ENCODE results near the gene ZNF205. TPM values are rescaled to one million over a fixed set of nuclear protein-coding genes. Genes with fewer than 3 reads are reported as not detected.

The ZNF205 gene
- total and polyA plus RNA-seq, 9 of the 15 experiments (the other 6 are each of a cell fraction or from before 2014, with no cell fraction given): 2.4 to 11.8 (median 5.1) TPM; not detected in 2

DNA sequence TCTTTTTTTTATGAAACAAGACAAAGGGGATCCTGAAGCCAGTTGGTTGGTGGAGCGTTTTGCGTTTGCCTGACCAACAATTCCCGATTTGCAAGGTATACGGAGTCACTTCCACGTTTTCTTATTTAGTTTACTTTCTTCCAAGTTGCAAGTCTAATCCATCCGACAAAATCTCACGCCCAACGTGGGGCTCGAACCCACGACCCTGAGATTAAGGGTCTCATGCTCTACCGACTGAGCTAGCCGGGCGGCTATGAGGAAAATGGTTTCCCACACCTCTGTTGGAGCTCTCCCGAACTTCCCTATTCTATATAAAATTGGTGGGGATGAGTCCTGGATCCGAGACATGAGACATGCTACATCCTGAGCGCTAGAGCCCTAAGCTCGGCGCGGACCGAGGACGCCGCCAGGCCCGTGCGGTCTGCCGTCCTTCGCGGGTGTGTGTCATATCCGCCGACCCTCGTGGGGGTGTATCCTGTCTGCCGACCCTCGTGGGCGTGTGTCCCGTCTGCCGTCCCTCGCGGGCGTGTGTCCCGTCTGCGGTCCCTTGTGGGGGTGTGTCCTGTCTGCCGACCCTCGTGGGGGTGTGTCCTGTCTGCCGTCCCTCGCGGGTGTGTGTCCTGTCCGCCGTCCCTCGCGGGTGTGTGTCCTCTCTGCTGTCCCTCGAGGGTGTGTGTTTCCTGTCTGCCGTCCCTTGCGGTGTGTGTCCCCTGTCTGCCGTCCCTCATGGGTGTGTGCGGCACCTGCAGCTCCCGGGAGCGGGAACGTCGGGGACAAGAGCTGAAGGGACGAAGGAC, 45.0 kb downstream of the ZNF205 start:
- 0 out of 2 replicates have a peak, but pooled peaks cover 2% of the 10 kb centered on the region for H4K20me1 ChIP-seq (replicated peaks; ENCODE audit: control insufficient read depth, insufficient read depth, low read length)
- peak overlapping the region; percentile 65 for H3K27ac ChIP-seq (ENCODE audit: extremely low read depth, low read depth, low read length)
- ChIA-PET POLR2A (interaction anchor here (0.6 to 1.5 kb wide), 8 partner anchors 10 to 130 kb away, joined by 3 to 5 read pairs (median 4); partner anchors contain the start of gene ZNF213), CTCF (ENCODE audit: low intra/inter-chr PET ratio) (no interaction called here)
- H3K27me3 ChIP-seq (ENCODE audit: control insufficient read depth in 2 of 2, insufficient read depth in 2 of 2, low read length in 2 of 2): no peaks in the 10 kb centered on the region
- in situ Hi-C loops (cut with MboI): no loop called here
- no peaks in the 10 kb centered on the region for H3K9me3 ChIP-seq (replicated peaks; ENCODE audit: control insufficient read depth, insufficient read depth, low read depth, low read length)
- FAIRE-seq (peak; percentile 95), DNase-seq (ENCODE audit: extremely low read depth in 1 of 4, low spot score in 3 of 4) (peak; percentile 47 to 94 (median 62)), ATAC-seq (peak; percentile 43)
- peak overlapping the region; percentile 91 for H3K4me2 ChIP-seq (ENCODE audit: insufficient read depth, low read length)
- H3K36me3 ChIP-seq (ENCODE audit: control insufficient read depth, insufficient read depth, low read length): no peaks in the 10 kb centered on the region
- BruUV-seq (replicated peaks): TSS peak; percentile 99
- H3K9me1 ChIP-seq (ENCODE audit: control insufficient read depth, insufficient read depth, low read length): no peaks in the 10 kb centered on the region
- H2AFZ ChIP-seq (ENCODE audit: low read depth, low read length): peak overlapping the region; percentile 89
- H3K9ac ChIP-seq (ENCODE audit: insufficient read depth in 1 of 2, low read depth in 2 of 2, low read length in 2 of 2): peak overlapping the region; percentile 68 to 92
- H3K79me2 ChIP-seq (ENCODE audit: control insufficient read depth, insufficient read depth, low read length): no peaks in the 10 kb centered on the region
- under 1% methylated on average over 57 of the region's 59 CpGs for WGBS (ENCODE audit: insufficient coverage, low coverage, missing lambda C conversion rate)
- intact Hi-C loops (cut with micrococcal nuclease): loop anchor here (10.0 kb wide), 1 partner anchor 107 kb away; no protein-coding TSS in a partner anchor
- H3K4me3 ChIP-seq: peak overlapping the region; percentile 69
- H3K4me1 ChIP-seq (replicated peaks in 1 of 2; ENCODE audit: control insufficient read depth in 2 of 2, insufficient read depth in 2 of 2, low read length in 2 of 2): peaks cover 6 to 47% of the 10 kb centered on the region in 2 experiments; a peak in 4 of 5 replicates
- TF ChIP-seq ZFP1 (CRISPR knock-in tag; IDR thresholded peaks at IDR 0.05) (no peak), TAF1 (IDR thresholded peaks at IDR 0.05; ENCODE audit: control insufficient read depth, extremely low read depth, insufficient read depth, low read length, severe bottlenecking) (no peak), SAFB (IDR thresholded peaks at IDR 0.05; ENCODE audit: borderline replicate concordance, low read depth, low read length) (peak; percentile 96), PHTF2 (CRISPR knock-in tag; IDR thresholded peaks at IDR 0.05) (no peak), ATF1 (CRISPR knock-in tag; IDR thresholded peaks at IDR 0.05) (no peak), ATF1 (tag; IDR thresholded peaks at IDR 0.05) (peak; percentile 62), SMC3 (conservative IDR thresholded peaks at IDR 0.05; ENCODE audit: insufficient read depth, low read depth, low read length) (0 out of 2 replicates have a peak, but pooled peaks have one; percentile 17), POLR2AphosphoS5 (IDR thresholded peaks at IDR 0.05; ENCODE audit: control insufficient read depth, insufficient read depth, low read depth, low read length) (no peak), CBFA2T2 (conservative IDR thresholded peaks at IDR 0.05) (no peak), NR2C1 (IDR thresholded peaks at IDR 0.05) (0 out of 2 replicates have a peak, but pooled peaks have one; percentile 22), NR2C1 (tag; IDR thresholded peaks at IDR 0.05) (no peak), ARID3B (CRISPR knock-in tag; IDR thresholded peaks at IDR 0.05; ENCODE audit: borderline replicate concordance) (no peak), TARDBP (IDR thresholded peaks at IDR 0.05) (no peak; the same call in 1 of the 2 replicates), SIN3A (IDR thresholded peaks at IDR 0.05; ENCODE audit: borderline replicate concordance in 2 of 2, control insufficient read depth in 1 of 2, low read depth in 2 of 2, low read length in 2 of 2) (peak in 1 of 2 experiments; percentile 71; a peak in 2 of 4 replicates), GATAD2B (IDR thresholded peaks at IDR 0.05; ENCODE audit: borderline replicate concordance) (peak; percentile 82; the same call in 1 of the 2 replicates), RBM22 (IDR thresholded peaks at IDR 0.05; ENCODE audit: low read depth, low read length, poor library complexity, severe bottlenecking) (no peak), FUS (optimal IDR thresholded peaks at IDR 0.05; ENCODE audit: low read depth, low read length) (no peak), SRSF3 (IDR thresholded peaks at IDR 0.05; ENCODE audit: insufficient read depth, low read length) (no peak)
- TF ChIP-seq, protein P1, sequence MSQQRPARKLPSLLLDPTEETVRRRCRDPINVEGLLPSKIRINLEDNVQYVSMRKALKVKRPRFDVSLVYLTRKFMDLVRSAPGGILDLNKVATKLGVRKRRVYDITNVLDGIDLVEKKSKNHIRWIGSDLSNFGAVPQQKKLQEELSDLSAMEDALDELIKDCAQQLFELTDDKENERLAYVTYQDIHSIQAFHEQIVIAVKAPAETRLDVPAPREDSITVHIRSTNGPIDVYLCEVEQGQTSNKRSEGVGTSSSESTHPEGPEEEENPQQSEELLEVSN (IDR thresholded peaks at IDR 0.05; ENCODE audit: borderline replicate concordance in 1 of 2, extremely low read depth in 1 of 2, insufficient read depth in 1 of 2, insufficient read length in 1 of 2, low read depth in 1 of 2, low read length in 1 of 2, poor library complexity in 1 of 2, severe bottlenecking in 1 of 2): peak; percentile 69 to 87
